GM18502 (cell line): ENCODE measurements around the gene SS18.
"Not testable (repeated sequence)": the region's sequence is repeated elsewhere in the genome, so short reads cannot be mapped to it uniquely, and the experiment has no call there.

Source experiments
- ATAC-seq: cut with Tn5 transposase; IDR thresholded peaks from one replicate; pipeline ENCODE4 v1.9.1; 2021; ENCODE audit warnings: mild to moderate bottlenecking; ENCODE audit not compliant: unreplicated experiment, poor library complexity

The SS18 gene, protein sequence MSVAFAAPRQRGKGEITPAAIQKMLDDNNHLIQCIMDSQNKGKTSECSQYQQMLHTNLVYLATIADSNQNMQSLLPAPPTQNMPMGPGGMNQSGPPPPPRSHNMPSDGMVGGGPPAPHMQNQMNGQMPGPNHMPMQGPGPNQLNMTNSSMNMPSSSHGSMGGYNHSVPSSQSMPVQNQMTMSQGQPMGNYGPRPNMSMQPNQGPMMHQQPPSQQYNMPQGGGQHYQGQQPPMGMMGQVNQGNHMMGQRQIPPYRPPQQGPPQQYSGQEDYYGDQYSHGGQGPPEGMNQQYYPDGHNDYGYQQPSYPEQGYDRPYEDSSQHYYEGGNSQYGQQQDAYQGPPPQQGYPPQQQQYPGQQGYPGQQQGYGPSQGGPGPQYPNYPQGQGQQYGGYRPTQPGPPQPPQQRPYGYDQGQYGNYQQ

DNA sequence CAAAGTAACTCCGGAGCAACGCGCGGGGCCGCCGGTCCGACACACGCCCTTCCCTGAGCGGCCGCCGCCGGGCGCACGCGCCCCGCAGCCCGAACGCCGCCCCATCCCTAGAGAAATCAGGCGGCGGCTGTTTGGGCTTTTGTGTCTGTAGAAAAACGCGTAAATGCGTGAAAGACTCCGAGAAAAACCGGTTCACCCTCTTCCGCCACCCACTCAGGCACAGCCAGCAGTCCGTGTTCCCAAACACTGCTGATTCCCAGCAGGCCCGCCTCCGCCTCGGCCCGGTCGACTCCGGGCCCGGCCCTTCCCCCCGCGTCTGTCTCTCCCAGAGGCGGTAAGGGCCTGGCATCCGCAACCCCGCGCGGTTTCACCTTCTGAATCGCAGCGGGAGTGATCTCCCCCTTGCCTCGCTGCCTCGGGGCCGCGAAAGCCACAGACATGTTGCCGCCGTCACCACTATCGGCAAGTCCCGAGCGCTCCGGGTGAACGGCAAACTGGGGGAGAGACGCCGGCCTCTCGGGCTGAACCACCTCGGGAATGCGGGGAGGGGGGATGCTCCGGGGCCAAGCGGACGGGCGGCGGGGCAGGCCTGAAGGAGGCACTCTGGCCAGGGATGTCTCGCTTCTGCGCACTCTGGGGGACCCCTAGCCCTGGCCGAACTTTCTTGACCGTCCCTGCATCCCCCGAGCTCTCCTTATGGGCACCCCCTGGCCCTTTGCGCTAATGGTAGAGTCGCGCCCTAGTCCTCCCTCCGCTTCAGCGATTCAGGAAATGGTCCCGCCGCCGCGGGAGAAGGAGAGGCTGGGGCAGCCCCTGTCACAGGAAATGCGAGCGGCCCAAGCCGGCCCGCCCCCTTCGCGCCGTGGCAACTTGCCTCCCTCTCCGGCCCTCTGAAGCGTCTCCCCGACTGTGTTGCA lies at the start of gene SS18:
Gene SS18 (minus strand): TSS at position 484 of the 917 bp plus-strand sequence. CDS start 44 bp downstream, at position 440.
- peak; percentile 80 for ATAC-seq

DNA sequence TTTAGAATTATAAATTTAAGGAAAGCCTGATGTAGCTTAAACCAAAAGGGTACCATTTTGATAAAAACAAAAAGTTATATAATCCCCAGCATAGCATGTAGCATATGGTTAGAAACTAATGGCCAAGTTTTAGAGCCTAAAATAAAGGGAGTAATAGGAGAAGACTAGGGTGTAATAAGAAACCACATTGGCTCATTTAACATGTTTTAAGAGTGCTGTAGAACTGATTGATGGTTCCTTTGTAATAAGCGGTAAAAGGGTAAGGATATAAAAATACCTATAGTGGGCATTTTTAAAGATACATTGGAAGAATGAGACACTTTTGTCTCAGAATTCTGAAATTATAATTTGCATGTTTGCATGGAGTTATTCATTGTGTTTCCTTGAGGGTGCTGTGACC lies 45.1 kb upstream of the SS18 start:
- no peak for ATAC-seq

DNA sequence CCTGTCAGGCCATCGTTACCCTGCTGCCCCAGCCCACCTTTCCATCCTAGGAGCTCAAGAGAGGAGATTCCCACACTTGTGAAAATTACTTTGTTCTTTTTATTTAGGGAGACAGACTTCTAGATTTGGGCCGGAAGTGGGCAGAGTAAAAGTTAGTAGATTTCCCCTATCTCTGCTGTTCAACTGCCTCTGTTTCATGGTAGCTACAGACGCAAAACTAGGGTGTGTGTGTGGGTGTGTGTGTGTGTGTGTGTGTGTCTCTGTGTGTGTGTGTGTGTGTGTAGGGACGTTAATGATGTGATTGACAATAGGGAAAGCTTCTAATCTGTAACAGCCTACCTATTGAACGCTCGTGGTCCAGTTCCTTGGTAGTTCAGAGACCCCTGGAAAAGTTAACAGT lies 43.7 kb upstream of the SS18 start:
- ATAC-seq: no peak

DNA sequence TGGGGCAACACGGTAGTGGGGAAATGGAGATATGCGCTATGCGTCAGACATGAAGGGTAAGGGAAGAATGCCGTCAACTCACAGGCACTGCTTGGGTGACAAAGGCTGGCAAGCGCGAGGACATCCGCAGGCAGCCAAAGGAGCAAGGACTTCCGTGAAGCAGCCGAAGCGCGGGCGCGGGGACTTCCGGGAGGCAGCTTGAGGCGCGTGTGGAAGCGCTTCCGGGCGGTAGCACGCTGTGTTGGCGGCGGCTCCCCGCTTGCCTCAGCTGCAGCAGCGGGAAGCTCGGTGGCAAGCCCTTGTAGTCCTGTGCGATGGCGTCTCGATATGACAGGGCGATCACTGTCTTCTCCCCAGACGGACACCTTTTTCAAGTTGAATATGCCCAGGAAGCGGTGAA lies 43.2 kb upstream of the SS18 start, which contains the start of gene PSMA8:
Gene PSMA8 (plus strand): TSS at position 218 of the 400 bp plus-strand sequence. CDS start 97 bp downstream, at position 315.
- ATAC-seq: no peak

DNA sequence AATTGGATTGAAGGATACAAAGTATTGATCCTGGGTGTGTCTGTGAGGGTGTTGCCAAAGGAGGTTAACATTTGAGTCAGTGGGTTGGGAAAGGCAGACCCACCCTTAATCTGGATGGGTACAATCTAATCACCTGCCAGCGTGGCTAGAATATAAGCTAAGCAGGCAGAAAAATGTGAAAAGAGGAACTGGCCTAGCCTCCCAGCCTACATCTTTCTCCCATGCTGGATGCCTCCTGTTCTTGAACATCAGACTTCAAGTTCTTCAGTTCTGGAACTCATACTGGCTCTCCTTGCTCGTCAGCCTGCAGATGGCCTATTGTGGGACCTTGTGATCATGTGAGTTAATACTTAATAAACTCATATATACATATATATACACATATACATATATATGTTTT lies 37.8 kb upstream of the SS18 start:
- not testable (repeated sequence) for ATAC-seq

DNA sequence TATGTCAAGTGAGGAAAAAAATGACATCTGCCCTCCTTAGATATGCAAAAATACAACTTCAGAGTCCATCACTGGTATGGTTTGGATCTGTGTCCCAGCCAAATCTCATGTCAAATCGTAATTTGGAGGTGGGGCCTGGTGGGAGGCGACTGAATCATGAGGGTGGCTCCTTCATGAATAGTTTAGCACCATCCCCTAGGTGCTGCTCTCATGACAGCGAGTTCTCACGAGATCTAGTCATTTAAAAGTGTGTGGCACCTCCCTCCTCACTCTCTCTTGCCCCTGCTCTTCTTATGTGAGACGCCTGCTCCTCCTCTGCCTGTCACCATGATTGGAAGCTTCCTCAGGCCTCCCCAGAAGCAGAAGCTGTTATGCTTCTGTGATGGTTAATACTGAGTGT lies 37.4 kb upstream of the SS18 start:
- no peak for ATAC-seq

DNA sequence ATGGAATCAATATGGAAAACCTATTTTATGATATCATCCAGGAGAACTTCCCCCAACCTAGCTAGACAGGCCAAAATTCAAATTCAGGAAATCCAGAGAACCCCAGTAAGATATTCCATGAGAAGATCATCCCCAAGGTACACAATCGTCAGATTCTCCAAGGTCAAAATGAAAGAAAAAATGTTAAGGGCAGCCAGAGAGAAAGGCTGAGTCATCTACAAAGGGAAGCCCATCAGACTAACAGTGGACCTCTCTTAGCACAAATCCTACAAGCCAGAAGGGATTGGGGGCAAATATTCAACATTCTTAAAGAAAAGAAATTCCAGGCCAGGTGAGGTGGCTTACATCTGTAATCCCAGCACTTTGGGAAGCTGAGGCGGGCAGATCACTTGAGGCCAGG lies 31.6 kb upstream of the SS18 start:
- not testable (repeated sequence) for ATAC-seq

DNA sequence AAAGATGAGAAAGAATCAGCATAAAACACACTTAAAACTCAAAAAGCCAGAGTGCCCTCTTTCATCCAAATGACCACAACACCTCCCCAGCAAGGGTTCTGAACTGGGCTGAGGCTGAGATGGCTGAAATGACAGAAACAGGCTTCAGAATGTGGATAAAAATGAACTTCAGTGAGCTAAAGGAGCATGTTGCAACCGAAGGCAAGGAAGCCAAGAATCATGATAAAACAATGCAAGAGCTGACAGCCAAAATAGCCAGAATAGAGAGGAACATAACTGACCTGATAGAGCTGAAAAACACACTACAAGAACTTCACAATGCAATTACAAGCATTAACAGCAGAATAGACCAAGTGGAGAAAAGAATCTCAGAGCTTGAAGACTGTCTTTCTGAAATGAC lies 31.1 kb upstream of the SS18 start:
- no peak for ATAC-seq

DNA sequence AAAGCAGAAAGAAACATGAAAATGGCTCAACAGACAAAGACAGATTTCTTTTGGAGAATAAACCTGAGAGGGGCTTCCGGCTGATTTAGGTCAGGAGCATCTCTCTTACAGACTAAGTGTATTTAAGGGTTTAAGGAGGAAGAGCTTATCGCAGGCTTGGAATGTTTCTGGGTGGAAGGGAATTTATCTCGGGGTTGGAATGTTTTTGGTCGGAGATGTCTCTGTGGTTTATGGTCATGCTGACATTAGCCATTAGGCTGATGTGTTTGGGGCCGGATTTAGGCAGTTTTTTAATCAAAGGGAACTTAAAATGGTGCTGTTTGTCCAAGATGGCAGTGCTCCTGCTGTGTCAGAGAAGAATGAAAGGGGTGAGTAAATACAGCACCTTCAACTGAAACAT lies 28.8 kb upstream of the SS18 start:
- no peak for ATAC-seq

DNA sequence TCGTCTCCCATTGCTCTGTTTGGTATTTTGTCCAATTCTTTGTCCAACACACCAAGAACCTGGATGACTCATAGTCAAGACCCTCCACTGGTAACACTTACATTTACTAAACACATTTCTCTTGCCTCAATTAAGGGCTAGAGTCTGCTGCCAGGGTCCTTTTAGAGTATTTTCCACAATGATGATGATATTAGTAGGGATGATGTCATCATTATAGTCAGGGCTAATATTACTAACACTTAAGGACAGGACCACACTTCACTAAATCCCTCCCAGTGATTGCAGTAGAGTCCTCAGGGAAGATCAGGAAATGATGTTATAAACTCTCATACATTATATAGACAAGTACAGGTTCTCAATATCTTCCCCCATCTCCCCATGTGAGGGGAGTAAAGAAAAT lies 13.6 kb upstream of the SS18 start:
- ATAC-seq: no peak

DNA sequence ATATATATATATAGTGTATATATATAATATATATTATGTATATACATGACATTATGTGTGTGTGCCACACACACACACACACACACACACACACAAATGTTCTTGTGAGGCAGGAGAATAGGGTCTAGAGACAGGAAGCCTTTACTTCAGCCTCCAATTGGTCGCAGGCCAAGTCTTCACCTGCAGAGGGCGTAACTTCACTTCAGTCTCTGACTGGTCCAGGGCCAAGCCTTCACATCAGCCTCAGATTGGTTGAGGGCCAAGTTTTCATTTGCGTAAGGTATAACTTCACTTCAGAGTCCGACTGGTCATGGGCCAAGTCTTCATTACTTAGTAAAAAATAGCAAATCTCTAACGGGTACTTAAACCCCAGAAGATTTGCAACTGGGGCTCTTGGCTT lies 13.2 kb upstream of the SS18 start:
- ATAC-seq: no peak

DNA sequence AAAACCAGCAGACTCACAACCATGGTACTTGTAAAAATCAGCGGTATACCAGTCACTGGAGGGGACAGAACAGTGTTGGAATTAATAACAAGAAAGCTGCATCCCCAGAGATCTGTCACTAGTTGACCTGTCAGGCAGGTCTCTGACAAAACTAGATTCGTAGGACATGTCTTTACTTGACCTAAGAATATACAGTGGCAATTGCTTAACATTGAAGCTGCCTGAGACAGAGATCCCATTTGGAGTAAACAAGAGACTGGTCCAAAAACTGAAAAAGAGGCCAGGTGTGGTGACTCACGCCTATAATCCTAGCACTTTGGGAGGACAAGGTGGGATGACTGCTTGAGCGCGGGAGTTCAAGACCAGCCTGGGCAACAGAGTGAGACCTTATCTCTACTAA lies 7.2 kb upstream of the SS18 start:
- no peak for ATAC-seq

DNA sequence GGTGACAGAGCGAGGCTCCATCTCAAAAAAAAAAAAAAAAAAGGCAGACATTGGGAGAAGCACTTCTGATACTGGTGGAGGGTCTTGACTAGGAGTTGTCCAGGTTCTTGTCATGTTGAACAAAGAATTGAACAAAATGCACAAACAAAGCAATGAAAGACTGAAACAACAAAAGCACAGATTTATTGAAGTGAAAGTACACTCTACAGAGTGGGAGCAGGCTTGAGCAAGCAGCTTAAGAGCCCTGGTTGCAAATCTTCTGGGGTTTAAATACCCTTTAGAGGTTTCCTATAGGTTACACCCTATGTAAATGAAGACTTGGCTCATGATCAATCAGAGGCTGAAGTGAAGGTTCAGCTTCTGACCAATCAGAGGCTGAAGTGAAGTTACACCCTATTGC lies 6.4 kb upstream of the SS18 start:
- no peak for ATAC-seq

DNA sequence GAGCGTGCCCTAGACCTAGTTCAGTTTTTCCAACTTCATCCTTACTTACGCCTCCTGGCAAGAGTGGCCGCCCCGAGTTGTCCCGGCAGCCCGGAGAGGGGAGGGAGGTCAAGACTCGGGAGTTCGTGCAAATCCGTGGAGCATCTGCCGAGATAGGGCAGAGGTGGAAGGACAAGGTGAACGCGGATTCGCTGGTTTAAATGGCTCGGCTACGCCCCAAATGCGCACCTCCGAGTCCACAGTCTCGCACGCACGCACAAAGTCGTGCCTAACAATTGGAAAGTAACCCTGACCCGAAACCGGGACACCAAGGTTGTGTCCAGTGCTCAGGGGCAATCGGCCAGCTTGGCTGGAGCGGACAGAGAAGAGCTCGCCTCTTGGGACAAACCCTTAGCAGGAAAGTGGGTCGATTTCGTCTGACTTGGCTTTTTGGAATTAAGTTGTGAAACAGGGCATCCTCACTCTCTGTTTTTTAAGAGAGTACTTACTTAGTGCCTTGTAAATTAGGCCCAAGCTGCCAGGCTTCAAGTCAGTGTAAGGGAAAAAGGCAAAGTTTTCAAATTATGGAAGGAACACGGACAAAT lies 726 bp upstream of the SS18 start:
- ATAC-seq: peak; percentile 46

DNA sequence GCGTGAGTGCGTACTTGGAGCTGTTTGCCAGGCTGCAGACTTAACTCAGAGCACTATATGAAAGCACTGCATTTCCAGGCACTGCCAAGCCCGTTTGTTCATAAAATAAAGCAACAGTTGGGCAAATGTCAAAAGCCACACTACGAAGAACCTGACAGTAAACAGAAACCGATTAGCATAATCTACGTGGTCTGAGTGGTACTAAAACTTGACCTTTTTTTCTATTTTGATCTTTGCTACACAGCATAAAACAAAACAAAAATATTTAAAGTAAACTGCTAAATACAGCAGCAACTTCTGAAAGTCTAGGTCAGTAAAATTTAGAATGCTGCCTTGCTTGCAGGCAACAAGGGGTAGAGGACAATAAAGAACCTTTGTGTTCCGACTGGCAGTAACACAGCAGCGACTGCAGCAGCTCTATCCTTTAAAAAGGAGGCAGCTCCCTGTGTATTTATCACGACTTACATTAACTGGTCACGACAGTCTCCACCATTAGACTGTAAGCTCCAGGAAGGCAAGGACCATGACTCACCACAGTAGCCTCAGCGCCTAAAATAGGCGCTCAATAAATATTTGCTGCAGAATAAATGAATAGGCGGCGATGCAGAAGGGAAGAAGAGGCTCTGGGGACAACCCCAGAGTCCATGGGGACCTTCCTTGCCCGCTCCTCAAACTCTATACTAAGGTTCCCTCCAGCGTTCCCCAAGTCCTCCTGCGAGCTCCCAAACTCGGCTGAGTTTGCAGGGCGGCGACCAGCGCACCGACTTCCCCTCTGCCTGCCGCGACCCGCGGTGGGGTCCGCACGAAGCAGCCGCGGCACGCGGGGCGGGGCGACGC lies 902 bp downstream of the SS18 start:
- peak; percentile 4 for ATAC-seq

DNA sequence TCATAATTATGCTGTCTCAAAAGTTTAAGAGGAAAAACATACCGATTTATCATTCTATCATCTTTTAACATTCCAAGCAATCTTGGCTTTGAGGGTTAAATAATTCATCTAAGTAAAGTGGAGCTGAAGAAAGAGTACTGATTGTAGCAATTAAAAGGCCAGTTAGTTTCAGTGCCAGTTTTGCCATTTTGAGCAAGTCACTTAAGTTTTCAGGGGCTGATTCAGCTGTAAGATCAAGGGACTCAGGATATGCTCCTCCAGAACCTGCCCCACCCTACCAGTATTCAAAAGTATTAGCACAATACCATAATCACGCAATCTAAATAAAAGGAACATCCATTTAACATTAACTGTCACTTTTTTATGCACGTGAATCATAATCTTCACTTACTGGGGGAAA lies 1.9 kb downstream of the SS18 start:
- ATAC-seq: no peak

DNA sequence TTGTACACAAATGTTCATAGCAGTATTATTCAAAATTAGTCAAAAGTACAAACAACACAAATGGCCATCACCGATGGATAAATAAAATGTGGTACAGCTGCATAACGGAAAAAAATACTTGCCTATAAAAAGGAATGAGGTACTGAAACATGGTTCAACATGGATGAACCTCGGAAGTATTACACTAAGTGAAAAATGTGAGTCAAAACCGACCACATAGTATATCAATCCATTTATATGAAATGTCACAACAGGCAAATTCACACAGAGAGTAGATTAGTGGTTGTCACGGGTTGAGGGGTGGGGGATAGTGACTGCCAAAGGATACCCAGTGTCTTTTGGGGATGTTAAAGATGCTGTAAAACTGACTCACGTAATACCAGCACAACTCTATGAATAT lies 3.5 kb downstream of the SS18 start:
- no peak for ATAC-seq

DNA sequence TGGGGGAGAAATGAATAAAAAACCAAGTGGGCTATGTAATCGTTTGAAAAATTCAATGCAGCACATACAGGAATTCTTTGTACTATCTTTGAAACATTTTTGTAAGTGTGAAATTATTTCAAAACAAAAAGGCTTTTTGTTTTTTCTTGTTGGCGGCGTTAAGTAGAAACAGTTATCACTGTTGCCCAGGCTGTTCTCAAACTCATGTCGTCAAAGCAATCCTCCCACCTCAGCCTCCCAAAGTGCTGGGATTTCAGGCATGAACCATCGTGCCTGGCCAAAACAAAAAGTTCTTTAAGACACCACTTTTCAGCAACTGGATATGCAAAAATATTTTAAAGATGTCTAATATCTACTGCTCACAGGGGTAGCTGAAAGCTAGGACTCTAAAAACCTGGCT lies 5.4 kb downstream of the SS18 start:
- ATAC-seq: no peak

DNA sequence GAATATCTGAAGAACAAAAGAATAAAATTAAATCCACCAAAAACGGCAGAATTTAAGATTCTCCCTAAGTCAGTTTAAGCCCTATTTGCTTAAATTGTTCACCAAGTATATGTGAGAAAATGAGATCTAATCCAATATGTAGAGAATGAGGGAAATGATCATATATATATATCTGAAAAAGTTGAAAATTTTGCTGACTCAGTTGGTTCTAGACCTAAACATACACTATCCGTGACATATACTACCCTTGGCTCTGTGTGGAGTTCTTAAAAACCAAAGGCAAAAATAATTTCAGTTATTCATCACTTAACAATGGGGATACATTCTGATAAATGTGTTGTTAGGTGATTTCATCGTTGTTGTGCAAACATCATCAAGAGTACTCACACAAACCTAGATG lies 7.3 kb downstream of the SS18 start:
- ATAC-seq: no peak

DNA sequence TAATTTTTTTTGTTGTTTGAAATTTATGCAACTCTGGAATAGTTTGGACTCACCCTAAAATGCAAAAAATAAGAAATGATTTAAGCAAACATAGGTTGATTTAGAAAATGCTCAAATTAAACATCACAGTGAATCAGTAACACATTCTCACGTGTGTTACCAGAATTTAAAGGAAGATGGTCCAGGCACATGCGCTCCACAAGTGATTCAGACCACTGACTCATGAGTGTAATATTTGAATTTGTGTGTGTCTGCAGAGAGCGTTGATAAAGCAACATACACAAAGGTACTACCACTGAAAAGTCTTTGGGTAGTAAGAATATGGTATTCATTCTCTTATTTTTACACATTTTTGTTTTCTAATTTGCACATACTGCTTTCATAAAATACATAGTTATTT lies 7.9 kb downstream of the SS18 start:
- no peak for ATAC-seq
